ENCODE measurements around the gene OSGIN1.
"Not testable (repeated sequence)": the region's sequence is repeated elsewhere in the genome, so short reads cannot be mapped to it uniquely, and the experiment has no call there.

OSGIN1 gene

DNA sequence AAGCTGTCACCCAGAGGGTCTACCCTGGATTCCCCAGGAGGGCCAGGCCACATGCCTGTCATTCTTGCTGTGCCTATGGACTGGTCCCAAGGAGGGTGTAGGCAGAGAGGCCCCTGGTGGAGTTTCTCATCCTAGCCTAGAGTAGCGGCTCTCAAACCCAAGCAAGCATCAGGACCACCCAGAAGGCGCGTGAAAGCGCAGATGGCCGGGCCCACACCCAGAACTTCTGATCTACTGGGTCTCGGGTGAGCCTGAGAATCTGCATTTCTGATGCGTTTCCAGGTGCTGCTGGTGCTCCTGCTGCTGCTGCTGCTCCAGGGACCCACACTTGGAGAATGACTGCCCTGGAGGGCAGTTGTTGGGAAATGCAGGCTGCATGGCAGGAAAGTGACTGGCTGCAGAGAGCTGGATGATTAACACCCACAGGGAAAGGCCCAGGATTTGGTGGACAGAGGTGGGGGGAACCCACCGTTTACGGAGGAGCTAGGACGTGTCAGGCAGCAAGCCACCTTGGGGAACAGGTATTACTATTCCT lies 9.5 kb upstream of the OSGIN1 start:
- no peak for TF ChIP-seq CTCF (conservative IDR thresholded peaks at IDR 0.05)
- H3K27ac ChIP-seq: no peak overlapping the region; the same call in 1 of the 2 replicates

GRCh38 chr16:83945587-83945986 lies 7.5 kb upstream of the OSGIN1 start:
- no peak for TF ChIP-seq CTCF (conservative IDR thresholded peaks at IDR 0.05)
- H3K27ac ChIP-seq: peak overlapping the region; percentile 75; the same call in 1 of the 2 replicates

GRCh38 chr16:83946154-83946780 lies 6.8 kb upstream of the OSGIN1 start:
- H3K27ac ChIP-seq: peak overlapping the region; percentile 75
- TF ChIP-seq CTCF (conservative IDR thresholded peaks at IDR 0.05): no peak

DNA sequence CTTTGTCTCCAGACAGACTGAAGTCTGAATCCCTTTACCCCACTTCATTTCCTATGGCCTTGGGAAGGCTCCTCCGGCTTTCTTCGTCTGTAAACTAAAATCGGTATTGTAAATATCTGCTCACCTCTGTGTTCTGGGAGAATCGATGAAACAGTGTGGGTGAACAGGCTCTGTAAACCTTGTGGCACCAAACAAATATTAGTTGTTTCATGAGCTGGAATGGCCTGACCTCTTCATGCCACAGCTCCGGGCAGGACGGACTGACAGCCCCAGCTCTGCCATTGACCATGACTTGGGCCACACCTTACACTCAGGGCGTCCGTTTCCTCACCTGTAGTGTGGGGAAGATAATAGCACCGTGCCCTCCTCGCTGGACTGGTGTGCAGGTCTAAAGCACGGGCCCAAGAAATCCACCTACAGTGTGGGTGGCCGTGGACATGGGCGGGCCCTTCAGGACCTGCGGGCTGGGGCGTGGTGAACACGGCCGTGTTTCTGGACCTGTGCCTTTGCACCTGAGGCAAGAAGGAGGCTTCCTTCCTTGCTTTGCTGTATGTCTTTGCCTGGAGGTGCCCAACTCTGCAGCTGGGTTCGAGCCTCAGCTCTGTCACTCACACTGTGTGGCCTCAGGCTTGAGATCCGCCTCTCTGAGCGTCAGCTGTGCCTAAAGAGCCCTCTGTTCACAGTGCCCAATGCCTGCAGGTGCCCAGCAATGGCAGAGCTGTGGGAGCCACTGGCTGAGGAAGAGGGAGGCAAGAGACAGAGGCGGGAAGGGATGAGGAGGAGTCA lies 6.1 kb upstream of the OSGIN1 start:
- H3K27ac ChIP-seq: peak overlapping the region; percentile 75
- no peak for TF ChIP-seq CTCF (conservative IDR thresholded peaks at IDR 0.05)

- peak overlapping the region; percentile 75 for H3K27ac ChIP-seq
- no peak for TF ChIP-seq CTCF (conservative IDR thresholded peaks at IDR 0.05)
These were observed 5.3 kb upstream of the OSGIN1 start for GRCh38 chr16:83947642-83948234.

DNA sequence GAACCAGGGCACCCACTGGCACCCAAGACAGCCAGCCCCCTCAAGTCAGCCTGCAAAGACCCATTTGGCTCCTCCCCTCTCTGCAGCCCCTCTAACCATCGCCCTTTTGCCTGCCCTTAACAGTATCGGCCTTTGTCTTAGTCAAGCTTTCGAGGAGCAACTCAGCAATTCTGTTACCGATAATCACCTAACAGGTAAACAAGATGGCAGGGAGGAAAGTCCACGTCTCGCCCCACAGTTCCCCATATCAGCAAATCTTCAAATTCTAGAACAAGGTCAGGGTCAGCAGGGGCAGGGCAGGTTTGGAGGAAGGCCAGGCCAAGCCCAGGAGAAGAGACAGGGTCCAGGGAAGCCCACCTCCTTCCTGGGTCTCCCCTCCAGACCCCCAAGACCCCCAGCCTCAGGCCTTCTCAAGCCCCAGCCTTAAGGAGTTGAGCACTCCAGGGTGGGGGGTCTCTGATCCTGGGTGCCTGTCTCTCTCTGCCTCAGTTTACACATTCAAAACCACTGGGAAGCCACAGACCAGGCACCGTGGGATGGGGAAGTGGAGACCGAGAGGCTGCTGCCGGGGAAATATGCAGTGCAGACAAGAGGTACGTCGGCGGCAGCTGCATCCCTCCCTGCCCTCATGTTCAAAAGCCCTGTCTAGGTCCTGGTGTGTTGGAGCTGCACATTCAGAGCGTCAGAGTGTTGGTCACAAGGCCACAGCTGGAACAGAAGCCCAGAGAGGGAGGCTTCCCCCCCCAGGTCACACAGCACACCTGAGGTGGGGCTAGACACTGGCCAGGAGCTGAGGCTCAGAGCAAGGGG lies 3.9 kb upstream of the OSGIN1 start:
- H3K27ac ChIP-seq: no peak overlapping the region
- no peak for TF ChIP-seq CTCF (conservative IDR thresholded peaks at IDR 0.05)

- TF ChIP-seq CTCF (conservative IDR thresholded peaks at IDR 0.05): no peak
- H3K27ac ChIP-seq: no peak overlapping the region
These were observed 3.4 kb upstream of the OSGIN1 start for GRCh38 chr16:83949724-83950001.

- H3K27ac ChIP-seq: not testable (repeated sequence)
These were observed 2.1 kb upstream of the OSGIN1 start for GRCh38 chr16:83950862-83951399.
